Activated CD8-positive, alpha-beta memory T cell treated with anti-CD3 and anti-CD28 coated beads, Interleukin-2, amount 50 U/mL, for 24 hours (primary cell): ENCODE data around the gene PLEKHN1.
A peak's percentile ranks its signal among the peaks of the same experiment; 100 is the strongest.
"Not testable (repeated sequence)": the region's sequence is repeated elsewhere in the genome, so short reads cannot be mapped to it uniquely, and the experiment has no call there.

Experiments
- DNase-seq: peaks from one replicate; pipeline ENCODE4 v3.0.0-alpha.2; 2020; ENCODE audit errors: extremely low read depth

PLEKHN1 gene

DNA sequence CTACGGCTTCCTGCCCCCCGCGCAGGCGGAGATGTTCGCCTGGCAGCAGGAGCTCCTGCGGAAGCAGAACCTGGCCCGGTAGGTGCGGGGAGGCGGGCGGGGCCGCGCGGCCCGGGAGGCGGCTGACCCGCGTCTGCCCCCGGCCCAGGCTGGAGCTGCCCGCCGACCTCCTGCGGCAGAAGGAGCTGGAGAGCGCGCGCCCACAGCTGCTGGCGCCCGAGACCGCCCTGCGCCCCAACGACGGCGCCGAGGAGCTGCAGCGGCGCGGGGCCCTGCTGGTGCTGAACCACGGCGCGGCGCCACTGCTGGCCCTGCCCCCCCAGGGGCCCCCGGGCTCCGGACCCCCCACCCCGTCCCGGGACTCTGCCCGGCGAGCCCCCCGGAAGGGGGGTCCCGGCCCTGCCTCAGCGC lies 23.9 kb upstream of the PLEKHN1 start:
- no peak for DNase-seq

DNA sequence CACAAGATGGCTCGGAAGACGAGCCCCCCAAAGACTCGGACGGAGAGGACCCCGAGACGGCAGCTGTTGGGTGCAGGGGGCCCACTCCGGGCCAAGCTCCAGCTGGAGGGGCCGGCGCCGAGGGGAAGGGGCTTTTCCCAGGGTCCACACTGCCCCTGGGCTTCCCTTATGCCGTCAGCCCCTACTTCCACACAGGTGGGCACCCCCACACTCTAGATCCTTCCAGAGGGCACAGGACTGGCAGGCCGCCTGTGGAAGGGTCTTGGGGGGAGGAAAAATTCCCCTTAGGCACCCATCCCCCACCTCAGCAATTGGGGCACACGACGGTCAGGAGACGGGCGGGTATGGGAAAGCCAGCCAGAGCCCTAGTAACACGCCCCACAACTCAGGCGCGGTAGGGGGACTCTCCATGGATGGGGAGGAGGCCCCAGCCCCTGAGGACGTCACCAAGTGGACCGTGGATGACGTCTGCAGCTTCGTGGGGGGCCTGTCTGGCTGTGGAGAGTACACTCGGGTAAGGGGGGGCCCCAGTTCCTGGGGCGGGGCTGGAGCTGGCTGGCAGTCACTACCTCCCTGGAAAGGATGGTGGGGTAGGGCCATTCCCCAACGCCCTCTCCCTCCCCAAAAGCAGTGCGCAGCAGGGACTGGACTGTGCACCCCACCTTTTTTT lies 23.3 kb upstream of the PLEKHN1 start:
- no peak for DNase-seq

DNA sequence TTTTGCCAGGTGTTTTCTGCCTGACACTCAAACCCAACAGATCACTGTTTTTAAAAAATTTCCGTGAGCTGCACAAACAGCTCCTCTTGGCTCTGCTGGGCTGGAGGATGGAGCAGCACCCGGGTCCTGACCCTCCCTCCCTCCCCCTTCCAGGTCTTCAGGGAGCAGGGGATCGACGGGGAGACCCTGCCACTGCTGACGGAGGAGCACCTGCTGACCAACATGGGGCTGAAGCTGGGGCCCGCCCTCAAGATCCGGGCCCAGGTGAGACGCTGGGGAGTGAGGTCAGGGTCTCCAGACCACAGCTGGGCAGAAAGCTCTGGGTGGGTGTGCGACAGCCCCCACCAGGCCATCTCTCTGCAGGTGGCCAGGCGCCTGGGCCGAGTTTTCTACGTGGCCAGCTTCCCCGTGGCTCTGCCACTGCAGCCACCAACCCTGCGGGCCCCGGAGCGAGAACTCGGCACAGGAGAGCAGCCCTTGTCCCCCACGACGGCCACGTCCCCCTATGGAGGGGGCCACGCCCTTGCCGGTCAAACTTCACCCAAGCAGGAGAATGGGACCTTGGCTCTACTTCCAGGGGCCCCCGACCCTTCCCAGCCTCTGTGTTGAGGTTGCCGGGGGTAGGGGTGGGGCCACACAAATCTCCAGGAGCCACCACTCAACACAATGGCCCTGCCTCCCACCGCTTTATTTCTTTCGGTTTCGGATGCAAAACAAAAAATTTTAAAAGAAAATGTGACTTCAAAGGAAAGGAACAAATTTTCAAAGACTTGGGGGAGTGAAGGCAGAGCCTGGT lies 22.5 kb upstream of the PLEKHN1 start:
- no peak for DNase-seq

DNA sequence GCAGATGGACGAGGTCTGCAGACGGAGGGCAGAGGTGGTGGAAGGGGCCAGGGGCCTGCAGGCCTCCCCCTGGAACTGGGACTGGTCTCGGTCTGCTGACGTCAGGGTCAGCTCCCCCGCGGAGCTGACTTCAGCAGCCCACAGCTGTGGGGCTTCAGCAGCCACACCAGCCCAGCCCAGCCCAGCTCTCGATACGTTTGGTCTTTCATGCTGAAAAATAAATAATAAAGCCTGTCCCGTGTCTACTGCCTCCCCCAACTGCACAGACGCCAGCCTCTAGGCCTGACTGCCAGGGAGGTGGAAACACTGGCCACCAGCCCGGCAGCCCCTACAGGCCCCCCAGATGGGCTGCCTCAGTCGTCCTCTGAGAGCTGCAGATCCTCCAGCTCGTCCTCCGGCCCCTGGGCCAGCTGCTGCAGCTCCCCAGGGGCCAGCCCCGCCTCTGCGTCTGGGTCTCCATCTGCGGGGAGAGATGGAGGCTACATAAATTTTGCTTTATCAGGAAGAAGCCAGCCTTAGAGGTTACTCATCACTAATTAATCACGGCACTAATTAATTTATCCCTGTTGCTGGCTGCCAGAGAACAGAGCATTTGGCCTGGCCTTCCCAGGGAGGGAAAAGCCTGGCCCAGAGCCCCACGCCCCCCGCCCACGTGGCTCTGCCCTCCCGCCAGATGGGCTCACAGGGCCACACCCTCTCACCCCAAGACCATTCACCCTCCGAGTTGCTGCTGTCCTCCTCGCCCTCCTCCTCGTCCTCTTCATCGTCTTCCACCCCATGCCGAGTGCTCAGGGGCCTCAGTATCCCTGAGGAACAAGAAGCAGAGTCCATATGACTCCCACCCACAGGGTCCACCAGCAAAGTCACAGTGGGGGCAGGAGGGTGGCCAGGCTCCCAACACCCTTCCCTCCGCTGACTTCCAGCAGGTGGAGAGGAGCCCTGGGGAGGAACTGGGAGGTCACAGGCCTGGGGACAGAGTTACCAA lies 21.6 kb upstream of the PLEKHN1 start:
- no peak for DNase-seq

DNA sequence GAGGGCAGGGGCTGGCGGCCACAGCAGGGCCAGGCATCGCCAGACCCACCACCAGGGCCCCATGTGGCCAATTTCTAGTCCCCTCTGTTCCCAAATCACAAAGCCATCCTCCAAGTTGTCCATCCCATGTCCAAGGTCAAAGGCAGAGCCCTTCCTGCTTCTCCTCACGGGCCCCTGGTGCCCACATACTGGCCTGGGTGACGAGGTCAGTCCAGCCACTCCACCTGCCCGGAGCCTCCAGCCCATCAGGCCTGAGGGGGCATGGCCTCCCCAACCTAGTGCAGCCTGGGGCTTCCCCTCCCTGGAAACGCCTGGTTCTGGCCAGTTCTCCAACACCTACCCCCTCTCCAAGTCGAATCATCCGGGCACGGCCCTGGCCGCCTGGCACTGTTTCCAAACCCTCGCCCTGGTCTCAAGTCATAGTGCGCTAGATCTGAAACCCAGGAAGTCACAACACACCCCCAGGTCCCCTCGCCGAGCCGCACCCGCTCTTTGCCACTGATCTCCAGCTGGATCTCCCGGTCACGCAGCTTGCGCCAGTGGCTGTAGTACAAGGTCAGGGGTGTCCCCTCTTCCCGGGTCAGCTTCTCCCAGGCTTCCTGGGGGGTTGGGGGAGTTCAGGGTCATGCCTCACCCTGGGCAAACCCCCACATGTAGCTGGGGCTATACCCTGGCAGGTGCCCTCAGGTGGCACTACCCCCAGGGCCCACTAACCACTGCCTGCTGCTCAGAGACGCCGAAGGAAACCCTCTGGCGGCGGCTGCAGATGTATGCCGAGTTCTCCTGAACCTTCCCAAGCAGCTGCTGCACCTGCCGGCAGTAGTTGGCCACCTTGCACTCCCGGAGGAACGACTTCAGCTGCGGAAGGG lies 20.4 kb upstream of the PLEKHN1 start:
- no peak for DNase-seq

DNA sequence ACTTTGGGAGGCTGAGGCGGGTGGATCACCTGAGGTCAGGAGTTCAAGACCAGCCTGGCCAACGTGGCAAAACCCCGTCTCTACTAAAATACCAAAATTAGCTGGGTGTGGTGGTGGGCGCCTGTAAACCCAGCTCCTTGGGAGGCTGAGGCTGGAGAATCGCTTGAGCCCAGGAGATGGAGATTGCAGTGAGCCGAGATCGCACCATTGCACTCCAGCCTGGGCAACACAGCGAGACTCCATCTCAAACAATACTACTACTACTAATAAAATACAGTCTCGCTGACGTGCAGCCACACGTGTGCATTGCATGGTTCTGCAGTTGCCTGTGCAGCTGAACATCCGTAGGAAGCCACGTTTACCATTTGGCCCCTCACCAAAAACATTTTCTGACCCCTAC lies 19.5 kb upstream of the PLEKHN1 start:
- DNase-seq: not testable (repeated sequence)

DNA sequence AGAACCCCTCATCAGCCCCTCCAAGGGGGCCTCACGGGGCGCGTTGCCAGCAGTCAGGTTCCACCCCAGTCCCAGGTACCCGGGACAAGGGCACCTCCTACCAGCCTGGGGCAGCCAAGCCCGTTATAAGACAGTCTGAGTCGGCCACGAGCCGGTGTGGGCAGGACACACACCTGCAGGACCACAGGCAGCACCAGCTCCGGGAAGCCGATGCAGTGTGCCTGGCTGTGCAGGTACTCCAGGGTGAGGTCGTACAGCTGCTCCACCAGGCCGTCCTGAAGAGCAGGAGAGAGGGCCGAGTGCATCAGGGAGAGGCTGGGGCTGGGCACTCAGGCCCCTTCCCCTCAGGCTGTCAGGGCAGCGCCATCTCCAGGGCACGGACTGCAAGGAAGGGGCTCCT lies 18.3 kb upstream of the PLEKHN1 start:
- DNase-seq: no peak

- no peak for DNase-seq
Observed at GRCh38 chr1:950268-950667, 16.0 kb upstream of the PLEKHN1 start.

GRCh38 chr1:950881-951280 lies 15.4 kb upstream of the PLEKHN1 start:
- no peak for DNase-seq

GRCh38 chr1:951364-951763 lies 14.9 kb upstream of the PLEKHN1 start:
- no peak for DNase-seq

- no peak for DNase-seq
Observed at GRCh38 chr1:952201-952600, 14.1 kb upstream of the PLEKHN1 start.

DNA sequence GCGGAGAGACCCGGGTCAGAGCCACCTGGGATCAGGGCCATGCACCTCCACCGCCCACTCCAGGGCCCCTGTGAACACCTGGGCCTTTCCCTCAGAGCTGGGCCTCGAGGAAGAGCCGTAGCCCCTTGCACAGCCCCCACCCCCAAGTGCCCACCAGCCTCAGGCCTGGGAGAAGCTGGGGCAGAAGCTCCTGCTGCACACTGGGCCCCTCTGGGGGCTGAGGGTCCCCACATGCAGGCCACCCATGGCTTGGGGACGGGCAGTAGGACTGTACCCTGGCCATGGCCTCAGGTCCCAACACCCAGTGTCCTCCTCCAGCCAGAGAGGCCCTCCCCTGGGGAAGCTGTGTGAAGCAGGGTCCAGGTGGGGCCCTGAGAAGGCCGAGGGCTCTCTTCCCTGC lies 13.7 kb upstream of the PLEKHN1 start:
- no peak for DNase-seq

GRCh38 chr1:953524-954320 lies 12.6 kb upstream of the PLEKHN1 start:
- no peak for DNase-seq

DNA sequence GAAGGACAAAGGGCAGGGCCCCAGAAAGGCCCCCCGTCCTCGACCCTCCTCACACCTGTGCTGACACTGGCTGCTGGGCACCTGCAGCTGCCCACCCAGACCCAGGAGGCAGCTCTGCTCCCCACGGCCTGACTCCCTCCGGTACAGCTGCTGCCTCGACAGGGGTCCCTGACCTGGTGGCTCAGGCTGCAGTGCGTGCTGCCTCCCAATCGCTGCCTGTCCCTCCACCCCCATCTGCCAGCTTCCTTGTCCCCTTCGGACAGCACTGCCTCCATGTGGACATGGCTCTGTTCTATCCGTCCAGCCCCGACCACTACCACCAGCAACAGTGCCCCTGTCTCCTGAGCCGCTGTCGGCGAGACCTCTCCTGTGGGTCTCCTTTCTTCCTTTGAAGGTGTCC lies 11.4 kb upstream of the PLEKHN1 start:
- no peak for DNase-seq

DNA sequence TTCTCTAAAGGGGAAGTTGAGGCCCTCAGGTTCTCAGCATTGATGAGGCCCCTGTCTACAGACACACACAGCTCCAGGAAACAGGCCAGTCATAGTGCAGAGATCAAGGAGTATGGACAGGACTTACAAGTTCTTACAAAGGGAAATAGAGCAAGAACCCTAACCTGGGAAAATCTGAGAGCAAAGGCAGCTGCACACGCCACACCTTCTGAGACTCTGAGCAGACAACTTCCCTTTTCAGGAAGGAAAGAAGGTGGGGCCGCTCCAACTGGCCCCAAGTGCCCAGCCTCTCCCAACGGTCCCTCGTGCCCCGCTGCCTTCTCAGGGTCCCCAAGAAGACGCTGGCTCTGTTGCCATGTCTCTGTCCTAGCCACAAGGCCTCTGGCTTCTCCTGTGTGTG lies 10.8 kb upstream of the PLEKHN1 start:
- no peak for DNase-seq

DNA sequence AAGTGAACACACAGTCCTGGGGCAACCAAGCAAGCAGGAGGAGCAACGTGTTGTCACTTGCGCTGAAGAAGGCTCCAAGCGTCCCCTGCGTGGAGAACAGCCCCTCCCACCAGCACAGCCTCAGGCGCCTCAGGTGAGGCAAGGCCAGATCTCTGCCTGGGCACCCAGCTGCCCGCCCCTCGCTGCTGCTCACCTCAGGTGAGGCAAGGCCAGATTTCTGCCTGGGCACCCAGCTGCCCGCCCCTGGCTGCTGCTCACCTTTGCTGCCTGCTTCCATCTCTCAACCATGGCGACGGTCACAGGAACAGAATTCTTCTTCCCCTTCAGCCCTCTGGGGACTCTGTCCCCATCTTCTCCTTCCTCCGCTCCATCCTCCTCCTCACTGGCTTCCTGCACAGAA lies 9.6 kb upstream of the PLEKHN1 start:
- DNase-seq: no peak

- DNase-seq: peak; percentile 92
Observed at GRCh38 chr1:958823-959730, 7.2 kb upstream of the PLEKHN1 start, which contains the start of gene NOC2L. Gene NOC2L, minus strand, starts transcription at chr1:959256. Its CDS starts 16 bp downstream, at chr1:959240.

DNA sequence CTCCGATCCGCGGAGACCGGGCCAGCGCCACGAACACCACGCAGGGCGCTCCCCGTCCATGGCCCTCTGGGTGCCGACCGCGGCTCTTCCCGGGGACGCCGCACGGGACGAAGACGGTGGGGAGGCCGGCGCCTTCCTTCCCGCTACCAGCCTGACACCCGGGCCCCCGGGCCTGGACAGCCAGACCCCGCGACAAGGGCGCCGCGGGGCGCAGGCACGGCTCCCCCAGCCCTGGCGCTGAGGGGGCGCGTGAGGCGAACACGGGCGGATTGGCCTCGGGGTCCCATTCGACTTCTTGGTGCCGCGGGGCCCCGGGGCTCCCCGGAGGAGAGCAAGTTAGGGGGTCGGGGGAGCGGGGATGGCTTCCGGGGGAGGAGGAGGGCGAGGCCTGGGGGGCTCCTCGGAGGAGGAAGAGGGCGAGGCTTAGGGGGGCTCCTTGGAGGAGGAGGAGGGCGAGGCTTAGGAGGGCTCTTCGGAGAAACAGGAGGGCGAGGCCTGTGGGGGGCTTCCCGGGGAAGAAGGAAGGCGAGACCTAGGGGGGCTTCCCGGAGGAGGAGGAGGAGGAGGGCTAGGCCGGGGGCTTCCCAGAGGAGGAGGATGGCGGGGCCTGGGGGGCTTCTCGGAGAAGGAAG lies 6.4 kb upstream of the PLEKHN1 start:
- no peak for DNase-seq
